ENCODE data around the gene ACCSL. TPM values are rescaled to one million over a fixed set of nuclear protein-coding genes. Genes with fewer than 3 reads are reported as not detected.
A peak's percentile ranks its signal among the peaks of the same experiment; 100 is the strongest.

ACCSL gene
- total RNA-seq, 1 donor from 2014 or later: not detected

DNA sequence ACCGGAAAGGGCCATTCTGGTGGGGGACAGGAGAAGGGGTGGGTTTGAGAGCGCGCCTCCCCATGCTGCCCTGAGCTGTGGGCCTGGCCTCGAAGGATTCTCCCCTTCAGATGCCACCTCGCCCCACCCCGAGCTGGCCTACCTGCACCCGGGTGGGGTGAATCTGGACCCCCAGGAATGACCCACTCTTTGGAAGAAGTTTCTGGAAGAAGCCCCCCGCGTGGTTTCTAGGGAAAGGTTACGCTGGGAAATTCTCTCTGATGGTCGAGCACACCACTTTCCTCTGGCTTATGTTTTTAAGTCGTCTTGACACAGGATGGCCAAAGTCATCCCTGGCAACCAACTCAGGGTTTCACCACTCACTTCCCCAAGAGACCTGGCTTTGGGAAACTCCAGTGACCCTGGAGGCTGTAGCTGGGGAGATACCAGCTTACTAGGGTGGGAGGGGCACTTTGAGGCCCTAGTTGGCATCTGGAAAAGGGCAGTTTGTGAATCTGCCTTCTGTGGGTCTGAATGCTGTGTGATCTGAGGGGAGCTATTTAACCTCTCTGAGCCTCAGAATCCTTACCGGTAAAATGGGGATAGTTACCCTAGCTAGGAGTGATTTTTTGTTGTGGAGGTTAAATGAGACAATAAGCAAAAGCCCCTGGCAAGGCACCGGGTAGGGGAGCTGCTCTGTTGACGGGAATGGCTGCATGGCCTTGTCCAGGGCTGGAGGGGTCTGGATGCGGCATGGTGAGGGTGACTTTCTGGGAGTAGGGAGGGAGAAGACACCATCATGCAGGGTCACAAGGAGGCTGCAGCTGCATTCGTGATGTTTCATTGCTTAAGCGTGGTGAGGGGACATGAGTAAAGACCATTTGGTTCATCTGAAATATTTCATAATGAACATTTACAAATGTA, 45.3 kb upstream of the ACCSL start:
- Mint-ChIP-seq H3K27ac (peak overlapping the region; percentile 25), H3K4me1 (peaks cover 32% of the 10 kb centered on the region), H3K4me3 (no peak overlapping the region), H3K9me3 (no peaks in the 10 kb centered on the region), H3K27me3 (ENCODE audit: insufficient read depth, low read depth) (peaks cover 7% of the 10 kb centered on the region), H3K36me3 (no peaks in the 10 kb centered on the region)
- Histone ChIP-seq H4K20me1 (ENCODE audit: low read depth) (no peaks in the 10 kb centered on the region), H3K36me3 (no peaks in the 10 kb centered on the region), H3K4me2 (no peak overlapping the region), H3K4me1 (peaks cover 34% of the 10 kb centered on the region), H3K27ac (no peak overlapping the region), H3K9ac (no peak overlapping the region), H3K4me3 (no peak overlapping the region), H3K27me3 (no peaks in the 10 kb centered on the region), H3F3A (ENCODE audit: low read depth) (peaks cover 18% of the 10 kb centered on the region), H2AFZ (replicated peaks) (no peak overlapping the region), H3K79me2 (ENCODE audit: low read depth) (no peaks in the 10 kb centered on the region), H3K9me3 (ENCODE audit: low read depth) (no peaks in the 10 kb centered on the region)
- no peak for DNase-seq (ENCODE audit: low spot score)
- no peak for TF ChIP-seq EZH2 (IDR thresholded peaks at IDR 0.05)
- TF ChIP-seq, protein P1, sequence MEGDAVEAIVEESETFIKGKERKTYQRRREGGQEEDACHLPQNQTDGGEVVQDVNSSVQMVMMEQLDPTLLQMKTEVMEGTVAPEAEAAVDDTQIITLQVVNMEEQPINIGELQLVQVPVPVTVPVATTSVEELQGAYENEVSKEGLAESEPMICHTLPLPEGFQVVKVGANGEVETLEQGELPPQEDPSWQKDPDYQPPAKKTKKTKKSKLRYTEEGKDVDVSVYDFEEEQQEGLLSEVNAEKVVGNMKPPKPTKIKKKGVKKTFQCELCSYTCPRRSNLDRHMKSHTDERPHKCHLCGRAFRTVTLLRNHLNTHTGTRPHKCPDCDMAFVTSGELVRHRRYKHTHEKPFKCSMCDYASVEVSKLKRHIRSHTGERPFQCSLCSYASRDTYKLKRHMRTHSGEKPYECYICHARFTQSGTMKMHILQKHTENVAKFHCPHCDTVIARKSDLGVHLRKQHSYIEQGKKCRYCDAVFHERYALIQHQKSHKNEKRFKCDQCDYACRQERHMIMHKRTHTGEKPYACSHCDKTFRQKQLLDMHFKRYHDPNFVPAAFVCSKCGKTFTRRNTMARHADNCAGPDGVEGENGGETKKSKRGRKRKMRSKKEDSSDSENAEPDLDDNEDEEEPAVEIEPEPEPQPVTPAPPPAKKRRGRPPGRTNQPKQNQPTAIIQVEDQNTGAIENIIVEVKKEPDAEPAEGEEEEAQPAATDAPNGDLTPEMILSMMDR (IDR thresholded peaks at IDR 0.05): no peak
- TF ChIP-seq EZH2phosphoT487 (IDR thresholded peaks at IDR 0.05): no peak

DNA sequence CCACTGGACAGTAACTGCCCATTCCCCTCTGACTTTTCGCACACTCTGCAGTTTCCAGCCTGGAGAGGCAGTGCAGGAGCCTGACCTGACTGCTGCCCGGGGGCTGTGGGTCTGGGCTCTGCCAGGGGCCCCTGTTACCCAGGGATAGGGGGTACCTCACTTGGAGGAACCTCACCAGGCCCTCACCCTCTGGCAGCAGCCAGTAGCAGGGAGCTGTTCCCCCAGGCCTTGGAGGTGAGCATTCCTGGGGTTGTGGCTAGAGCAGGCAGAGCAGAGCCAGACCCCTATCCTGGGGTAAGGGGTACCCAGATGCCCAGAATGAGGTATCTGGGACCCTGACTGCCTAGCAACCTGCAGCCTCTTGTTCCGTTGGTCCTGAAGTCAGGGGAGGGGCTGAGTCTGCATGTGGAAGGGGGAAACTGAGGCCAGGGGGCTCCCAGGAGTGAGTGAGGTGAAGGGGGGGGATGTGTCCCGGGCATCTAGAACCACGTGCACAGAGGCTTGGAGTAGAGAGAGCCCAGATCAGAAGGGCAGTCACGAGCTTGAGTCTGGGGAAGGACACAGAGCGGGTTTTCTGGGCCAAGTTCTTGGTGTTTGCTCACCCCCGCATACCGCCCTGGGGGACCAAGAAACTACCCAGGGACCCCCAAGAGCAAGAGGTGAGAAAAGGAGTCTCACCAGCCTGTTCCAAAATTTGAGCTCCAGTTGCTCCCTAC, 43.9 kb upstream of the ACCSL start:
- H3K27me3 ChIP-seq: no peaks in the 10 kb centered on the region
- TF ChIP-seq, protein P1 (IDR thresholded peaks at IDR 0.05): no peak
- no peak for TF ChIP-seq EZH2 (IDR thresholded peaks at IDR 0.05)
- no peak for TF ChIP-seq EZH2phosphoT487 (IDR thresholded peaks at IDR 0.05)
- H3K4me3 Mint-ChIP-seq: no peak overlapping the region
- peaks cover 18% of the 10 kb centered on the region for H3F3A ChIP-seq (ENCODE audit: low read depth)
- H3K4me3 ChIP-seq: no peak overlapping the region
- H3K9ac ChIP-seq: no peak overlapping the region
- no peaks in the 10 kb centered on the region for H3K36me3 ChIP-seq
- peaks cover 28% of the 10 kb centered on the region for H3K4me1 Mint-ChIP-seq
- no peaks in the 10 kb centered on the region for H3K9me3 ChIP-seq (ENCODE audit: low read depth)
- no peaks in the 10 kb centered on the region for H4K20me1 ChIP-seq (ENCODE audit: low read depth)
- H3K27ac Mint-ChIP-seq: no peak overlapping the region
- peaks cover 7% of the 10 kb centered on the region for H3K27me3 Mint-ChIP-seq (ENCODE audit: insufficient read depth, low read depth)
- H3K4me1 ChIP-seq: peaks cover 34% of the 10 kb centered on the region
- H3K36me3 Mint-ChIP-seq: no peaks in the 10 kb centered on the region
- H3K27ac ChIP-seq: no peak overlapping the region
- no peak for DNase-seq (ENCODE audit: low spot score)
- no peak overlapping the region for H3K4me2 ChIP-seq
- no peaks in the 10 kb centered on the region for H3K9me3 Mint-ChIP-seq
- H3K79me2 ChIP-seq (ENCODE audit: low read depth): no peaks in the 10 kb centered on the region
- H2AFZ ChIP-seq (replicated peaks): no peak overlapping the region

DNA sequence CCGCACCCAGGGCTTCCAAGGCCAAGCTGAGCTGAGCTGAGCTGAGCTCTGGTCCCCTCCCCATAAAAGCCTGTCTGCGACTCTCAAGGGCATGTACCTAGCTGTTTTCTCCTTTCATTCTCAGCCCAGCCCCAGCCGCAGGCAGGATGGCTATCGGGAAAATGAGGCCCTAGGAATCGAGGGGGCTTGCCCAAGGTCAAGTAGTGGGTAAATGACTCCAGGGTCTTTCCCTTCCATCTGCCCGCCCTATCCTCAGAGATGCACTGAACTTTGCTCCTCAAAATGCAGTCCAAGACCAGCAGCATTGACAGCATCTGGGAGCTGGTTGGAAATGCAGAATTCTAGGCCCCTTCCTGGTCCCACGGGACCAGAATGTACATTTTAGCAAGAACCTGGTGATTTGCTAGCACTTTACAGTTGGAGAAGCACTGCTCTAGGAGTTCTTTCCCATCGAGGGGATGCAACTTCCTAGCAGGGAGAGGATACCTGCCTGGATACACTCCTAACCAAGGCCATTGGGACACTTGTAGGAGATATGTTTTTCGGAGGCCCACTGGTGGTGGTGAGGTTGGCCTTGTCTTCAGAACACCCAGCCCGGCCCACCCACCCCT, 43.2 kb upstream of the ACCSL start:
- H2AFZ ChIP-seq (replicated peaks): no peak overlapping the region

More for the DNA sequence above, 43.2 kb upstream of the ACCSL start:
- Mint-ChIP-seq H3K27me3 (ENCODE audit: insufficient read depth, low read depth) (peaks cover 10% of the 10 kb centered on the region), H3K4me1 (peaks cover 28% of the 10 kb centered on the region), H3K4me3 (no peak overlapping the region), H3K36me3 (no peaks in the 10 kb centered on the region), H3K27ac (peak overlapping the region; percentile 57), H3K9me3 (no peaks in the 10 kb centered on the region)
- no peaks in the 10 kb centered on the region for H4K20me1 ChIP-seq (ENCODE audit: low read depth)
- H3K9me3 ChIP-seq (ENCODE audit: low read depth): no peaks in the 10 kb centered on the region
- no peaks in the 10 kb centered on the region for H3K36me3 ChIP-seq
- peaks cover 34% of the 10 kb centered on the region for H3K4me1 ChIP-seq
- H3K4me2 ChIP-seq: peak overlapping the region; percentile 38
- H3K27ac ChIP-seq: no peak overlapping the region
- TF ChIP-seq, protein P1 (IDR thresholded peaks at IDR 0.05): no peak
- no peak for TF ChIP-seq EZH2phosphoT487 (IDR thresholded peaks at IDR 0.05)
- TF ChIP-seq EZH2 (IDR thresholded peaks at IDR 0.05): no peak
- H3F3A ChIP-seq (ENCODE audit: low read depth): peaks cover 18% of the 10 kb centered on the region
- no peaks in the 10 kb centered on the region for H3K27me3 ChIP-seq
- H3K9ac ChIP-seq: no peak overlapping the region
- DNase-seq (ENCODE audit: low spot score): no peak
- no peaks in the 10 kb centered on the region for H3K79me2 ChIP-seq (ENCODE audit: low read depth)
- no peak overlapping the region for H3K4me3 ChIP-seq

Measured in neural progenitor cell (in vitro differentiated cells).